C4-2B (cell line): ENCODE results near the gene DNAJC5.
"Not testable (repeated sequence)": the region's sequence is repeated elsewhere in the genome, so short reads cannot be mapped to it uniquely, and the experiment has no call there.

Experiments used
- H3K27ac ChIP-seq: fragments of 450-650 bp; 2 replicates; pipeline ENCODE4 v1.5.1; 2017
- CTCF ChIP-seq: fragments of 450-650 bp; conservative IDR thresholded peaks from 2 replicates; pipeline ENCODE4 v1.5.1; 2017; ENCODE audit warnings: mild to moderate bottlenecking
- ZFX ChIP-seq: fragments of 450-650 bp; IDR thresholded peaks from 2 replicates; pipeline ENCODE4 v1.6.1; 2017

Gene DNAJC5

GRCh38 chr20:63864545-63864977 is 30.4 kb upstream of the DNAJC5 start:
- TF ChIP-seq ZFX (no peak), CTCF (no peak; the same call in 1 of the 2 replicates)
- H3K27ac ChIP-seq: peak overlapping the region; percentile 97

GRCh38 chr20:63864978-63865640 is 29.8 kb upstream of the DNAJC5 start, which contains the start of gene TPD52L2:
Gene TPD52L2 (plus strand): TSS chr20:63865270. CDS start chr20:63865366, 96 bp downstream.
- H3K27ac ChIP-seq: peak within 1 kb of the TSS; percentile 97
- TF ChIP-seq ZFX (peak; percentile 46; the same call in 1 of the 2 replicates), CTCF (no peak)

- not testable (repeated sequence) for H3K27ac ChIP-seq
Observed at GRCh38 chr20:63867042-63867441, 27.9 kb upstream of the DNAJC5 start.

- TF ChIP-seq ZFX (no peak), CTCF (no peak)
- no peak overlapping the region for H3K27ac ChIP-seq
Observed at GRCh38 chr20:63868264-63868663, 26.7 kb upstream of the DNAJC5 start.

GRCh38 chr20:63873477-63873971 is 21.4 kb upstream of the DNAJC5 start:
- TF ChIP-seq ZFX: no peak
- no peak for TF ChIP-seq CTCF
- H3K27ac ChIP-seq: no peak overlapping the region

GRCh38 chr20:63874241-63874640 is 20.7 kb upstream of the DNAJC5 start:
- not testable (repeated sequence) for H3K27ac ChIP-seq

GRCh38 chr20:63876489-63877036 is 18.4 kb upstream of the DNAJC5 start:
- no peak for TF ChIP-seq CTCF
- no peak for TF ChIP-seq ZFX
- no peak overlapping the region for H3K27ac ChIP-seq

- TF ChIP-seq CTCF (no peak), ZFX (no peak)
- H3K27ac ChIP-seq: no peak overlapping the region
Observed at GRCh38 chr20:63877755-63878470, 17.0 kb upstream of the DNAJC5 start.
